GM12878 (cell line): ENCODE data around the gene SAFB. TPM values are rescaled to one million over a fixed set of nuclear protein-coding genes. Genes with fewer than 3 reads are reported as not detected.

Source experiments
- ATAC-seq: fragments of 200-7000 bp; cut with Tn5 transposase; 3 replicates; pipeline ENCODE4 v1.9.1; 2020; ENCODE audit warnings: mild to moderate bottlenecking, moderate library complexity
- BruUV-seq: library from RNA; stranded (reverse); fragments of 400-500 nt; replicated peaks from 2 replicates; lab custom pipeline; 2021; lab: Mats Ljungman, UMichigan
- CTCF ChIA-PET: fragments of 300-600 bp; sonication (Branson Sonifier 250); formaldehyde crosslinking; extraction: SDS; loops from one replicate; lab custom pipeline; 2021; ENCODE audit warnings: inconsistent platforms; lab: Yijun Ruan, JAX
- POLR2A ChIA-PET: fragments of 350-600 bp; formaldehyde crosslinking; extraction: SDS; loops from one replicate; lab custom pipeline; 2021; ENCODE audit warnings: inconsistent platforms; lab: Charles Lee
- RAD21 ChIA-PET: fragments of 300-600 bp; sonication (Branson Sonifier 250); formaldehyde crosslinking; loops from one replicate; lab custom pipeline; 2023; ENCODE audit warnings: antibody characterized with exemption; ENCODE audit not compliant: unreplicated experiment; lab: Charles Lee
- SMC1A ChIA-PET: fragments of 300-600 bp; sonication (Branson Sonifier 250); formaldehyde crosslinking; loops from one replicate; lab custom pipeline; 2023; ENCODE audit not compliant: unreplicated experiment, uncharacterized antibody; lab: Charles Lee
- DNase-seq: peaks from one replicate; pipeline ENCODE4 v3.0.0-alpha.2; 2011; ENCODE audit warnings: low read depth, low spot score
- FAIRE-seq: peaks from 3 replicates; lab custom pipeline; 2011; peaks lifted over from hg19 to GRCh38; lab: Jason Lieb, UNC
- H2AFZ ChIP-seq: 2 replicates; pipeline ENCODE4 v1.6.0; 2011; ENCODE audit warnings: low read depth, low read length, control low read depth; ENCODE audit not compliant: control insufficient read depth
- H3K27ac ChIP-seq: 2 replicates; pipeline ENCODE4 v1.5.1; 2011; ENCODE audit warnings: control low read depth; ENCODE audit not compliant: control insufficient read depth, insufficient read depth
- H3K27me3 ChIP-seq, 2 experiments: replicated peaks in 1 of 2; 2 replicates each; pipeline versions ENCODE4 v1.6.0 to v1.6.1; 2011; ENCODE audit warnings: low read length in 1 of 2; ENCODE audit not compliant: control insufficient read depth in 2 of 2, insufficient read depth in 2 of 2
- H3K36me3 ChIP-seq, 2 experiments: 2 replicates each; pipeline ENCODE4 v1.5.1; 2011; ENCODE audit warnings: low read length in 1 of 2; ENCODE audit not compliant: control insufficient read depth in 2 of 2, insufficient read depth in 2 of 2
- H3K4me1 ChIP-seq: 2 replicates; pipeline ENCODE4 v1.6.1; 2011; ENCODE audit warnings: mild to moderate bottlenecking, low read length, moderate library complexity, mixed read lengths; ENCODE audit not compliant: control insufficient read depth, insufficient read depth
- H3K4me2 ChIP-seq: 2 replicates; pipeline ENCODE4 v1.6.0; 2011; ENCODE audit warnings: control low read depth; ENCODE audit not compliant: control insufficient read depth, insufficient read depth
- H3K4me3 ChIP-seq: fragments of 200-600 bp; sonication (generic); 2 replicates; pipeline ENCODE4 v1.5.1; 2016
- H3K79me2 ChIP-seq: 2 replicates; pipeline ENCODE4 v1.6.0; 2011; ENCODE audit warnings: low read length; ENCODE audit not compliant: control insufficient read depth, insufficient read depth
- H3K9ac ChIP-seq: 2 replicates; pipeline ENCODE4 v1.8.0; 2011; ENCODE audit warnings: low read length, control low read depth, mixed read lengths; ENCODE audit not compliant: control insufficient read depth, insufficient read depth
- H3K9me3 ChIP-seq: replicated peaks from 3 replicates; pipeline ENCODE4 v1.5.1; 2011; ENCODE audit warnings: mild to moderate bottlenecking, low read length; ENCODE audit not compliant: control insufficient read depth, insufficient read depth
- H4K20me1 ChIP-seq: 2 replicates; pipeline ENCODE4 v1.6.0; 2011; ENCODE audit not compliant: control insufficient read depth, insufficient read depth
- POLR2AphosphoS2 ChIP-seq: IDR thresholded peaks from 2 replicates; pipeline ENCODE4 v1.6.1; 2011; ENCODE audit warnings: low read depth, mild to moderate bottlenecking, low read length, improper control_type of control experiment, moderate library complexity
- POLR2AphosphoS5 ChIP-seq: IDR thresholded peaks from 2 replicates; pipeline ENCODE4 v1.6.1; 2011; ENCODE audit warnings: mild to moderate bottlenecking, low read length, inconsistent platforms
- WGBS: methylation state at CpG from one replicate; pipeline ENCODE4 v1.1.6; 2016; ENCODE audit warnings: low lambda C conversion rate; ENCODE audit not compliant: insufficient replicate concordance, insufficient coverage; ENCODE audit errors: missing lambda C conversion rate; 5-methylcytosine and 5-hydroxymethylcytosine counted together
- in situ Hi-C: fragments of 300-500 bp; cut with MboI; formaldehyde crosslinking; loops from 9 replicates; pipeline ENCODE4 v1.14.3; 2018; ENCODE audit warnings: mixed read lengths
- intact Hi-C: fragments of 100-400 bp; cut with micrococcal nuclease; formaldehyde crosslinking; loops from one replicate; pipeline ENCODE4 v1.14.2; 2022; ENCODE audit not compliant: unreplicated experiment
- polyA plus RNA-seq, 11 experiments: library from polyadenylated mRNA; depleted of rRNA in 4 of 11; unstranded in 6 of 11; stranded (reverse) in 5 of 11; fragments of >200 nt; fragmentation: Nextera tagmentation in 4 of 11; fragmentation: Illumina TruSeq in 1 of 11; extraction: Ambion mirVana in 4 of 11; extraction: Trizol in 1 of 11; gene quantifications; 1 replicate in 1 of 11; 2 replicates in 10 of 11; pipeline versions ENCODE4 v1.2.1 to v1.2.3, GENCODE V29; 2011 to 2016; ENCODE audit warnings: inconsistent platforms in 2 of 11, missing spikeins in 2 of 11, low read depth in 1 of 11
- total RNA-seq, 4 experiments: library from RNA; depleted of rRNA in 3 of 4; stranded (reverse); fragments of >200 nt in 3 of 4; fragmentation: Illumina TruSeq in 1 of 4; extraction: Trizol in 1 of 4; gene quantifications; 2 replicates each; pipeline versions ENCODE4 v1.2.1 to v1.2.3, GENCODE V29; 2013 to 2021
- TF ChIP-seq, protein P1 (sequence below): IDR thresholded peaks from 2 replicates; pipeline ENCODE4 v1.6.1; 2012; ENCODE audit warnings: low read length, inconsistent platforms

The SAFB gene
- total and polyA plus RNA-seq, 10 of the 15 experiments (the other 5 are each of a cell fraction or from before 2014, with no cell fraction given) = 1.6 to 131 (median 61.2) TPM

DNA sequence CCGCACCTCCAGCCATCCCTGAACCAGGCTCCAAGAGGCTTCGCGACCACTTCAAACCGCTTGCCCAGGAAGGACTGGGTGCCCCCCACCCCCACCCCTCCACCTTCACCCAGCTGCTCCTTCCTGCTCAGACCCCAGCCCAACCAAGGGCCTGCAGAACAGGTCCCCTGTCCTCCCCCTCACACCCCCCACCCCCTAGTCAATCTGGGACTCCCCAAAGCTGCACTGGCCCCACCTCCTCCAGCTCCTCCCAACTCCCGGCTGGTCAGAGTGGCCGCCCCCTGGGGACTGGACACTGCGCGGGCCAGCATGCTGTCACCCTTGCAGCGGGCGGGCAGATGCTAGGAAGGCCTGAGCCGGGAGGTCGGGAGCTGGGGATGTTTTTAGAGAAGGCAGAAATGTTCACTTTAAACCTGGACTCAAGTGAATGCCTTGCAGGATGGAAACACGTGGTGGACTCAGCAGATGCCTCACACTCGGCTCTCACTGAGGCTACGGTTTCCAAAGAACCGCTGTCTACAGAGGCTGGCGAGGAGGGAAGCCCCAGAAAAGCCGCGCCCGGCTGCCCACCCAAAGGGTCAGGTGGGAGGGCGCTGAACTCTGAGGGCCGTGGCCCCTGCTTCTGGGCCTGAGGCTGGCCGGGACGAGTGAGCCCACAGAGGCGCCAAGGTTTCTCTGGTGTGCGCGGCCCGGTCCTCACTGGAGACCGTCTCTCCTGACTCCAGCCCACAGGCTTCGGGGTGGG is 75.2 kb downstream of the SAFB start:
- Histone ChIP-seq H3K4me2 (no peak overlapping the region), H3K27ac (no peak overlapping the region), H3K27me3 (no peaks in the 10 kb centered on the region), H3K9me3 (no peaks in the 10 kb centered on the region), H3K79me2 (peaks cover 16% of the 10 kb centered on the region), H3K36me3 (peaks cover 12 to 52% of the 10 kb centered on the region in 2 experiments), H3K4me1 (0 out of 2 replicates have a peak, but pooled peaks cover 3% of the 10 kb centered on the region), H3K4me3 (no peak overlapping the region), H4K20me1 (no peaks in the 10 kb centered on the region; the same call in 1 of the 2 replicates), H2AFZ (no peak overlapping the region), H3K9ac (no peak overlapping the region)
- SMC1A ChIA-PET = no interaction called here
- POLR2A ChIA-PET = no interaction called here
- WGBS = 93% methylated on average over 25 of the region's 30 CpGs
- TF ChIP-seq, protein P1, sequence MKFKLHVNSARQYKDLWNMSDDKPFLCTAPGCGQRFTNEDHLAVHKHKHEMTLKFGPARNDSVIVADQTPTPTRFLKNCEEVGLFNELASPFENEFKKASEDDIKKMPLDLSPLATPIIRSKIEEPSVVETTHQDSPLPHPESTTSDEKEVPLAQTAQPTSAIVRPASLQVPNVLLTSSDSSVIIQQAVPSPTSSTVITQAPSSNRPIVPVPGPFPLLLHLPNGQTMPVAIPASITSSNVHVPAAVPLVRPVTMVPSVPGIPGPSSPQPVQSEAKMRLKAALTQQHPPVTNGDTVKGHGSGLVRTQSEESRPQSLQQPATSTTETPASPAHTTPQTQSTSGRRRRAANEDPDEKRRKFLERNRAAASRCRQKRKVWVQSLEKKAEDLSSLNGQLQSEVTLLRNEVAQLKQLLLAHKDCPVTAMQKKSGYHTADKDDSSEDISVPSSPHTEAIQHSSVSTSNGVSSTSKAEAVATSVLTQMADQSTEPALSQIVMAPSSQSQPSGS = peak; percentile 12; the same call in 1 of the 2 replicates
- TF ChIP-seq POLR2AphosphoS5 (0 out of 2 replicates have a peak, but pooled peaks have one; percentile 11), POLR2AphosphoS2 (no peak)
- BruUV-seq = no TSS peak
- FAIRE-seq (no peak), ATAC-seq (no peak), DNase-seq (no peak)
- CTCF ChIA-PET = interaction anchor here (3.4 kb wide), 1 partner anchor 8 kb away, joined by 18 read pairs; the partner anchor contains the start of gene RPL36
- in situ Hi-C loops (no loop called here), intact Hi-C loops (no loop called here)
- RAD21 ChIA-PET = no interaction called here
